Frontal cortex (tissue), 4 donors: Measurements from ENCODE around the gene CPSF4. TPM values are rescaled to one million over a fixed set of nuclear protein-coding genes. Genes with fewer than 3 reads are reported as not detected.

Experiments
- DNase-seq, 2 donors: peaks; one replicate each; pipeline ENCODE4 v3.0.0; 2012; ENCODE audit warnings: low spot score in 2 of 2
- FAIRE-seq: peaks from 2 replicates; lab custom pipeline; 2012; peaks lifted over from hg19 to GRCh38; lab: Jason Lieb, UNC
- total RNA-seq: library from RNA; depleted of rRNA; stranded (reverse); fragments of >200 nt; gene quantifications from one replicate; pipeline ENCODE4 v1.2.3, GENCODE V29; 2014
- donor health status: control.
- donor health status: control.
- donor health status: control.

The CPSF4 gene
- total RNA-seq, 1 donor from 2014 or later: 19.6 TPM

DNA sequence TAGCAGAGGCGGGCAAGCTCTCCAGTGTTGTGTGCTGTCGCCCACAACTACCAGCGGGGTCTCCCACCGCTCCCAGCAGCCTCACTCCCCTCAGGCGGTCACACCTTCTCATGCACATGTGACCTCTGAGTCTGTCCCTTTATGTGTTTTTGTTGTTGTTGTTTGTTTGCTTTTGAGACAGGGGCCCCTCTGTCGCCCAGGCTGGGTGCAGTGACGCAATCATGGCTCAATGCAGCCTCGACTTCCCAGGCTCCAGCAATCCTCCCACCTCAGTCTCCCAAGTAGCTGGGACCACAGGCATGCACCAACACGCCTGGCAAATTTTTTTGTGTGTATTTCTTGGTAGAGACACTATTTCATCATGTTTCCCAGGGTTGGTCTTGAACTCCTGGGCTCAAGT is 1.5 kb downstream of the CPSF4 start:
- DNase-seq (no peak), FAIRE-seq (no peak)

DNA sequence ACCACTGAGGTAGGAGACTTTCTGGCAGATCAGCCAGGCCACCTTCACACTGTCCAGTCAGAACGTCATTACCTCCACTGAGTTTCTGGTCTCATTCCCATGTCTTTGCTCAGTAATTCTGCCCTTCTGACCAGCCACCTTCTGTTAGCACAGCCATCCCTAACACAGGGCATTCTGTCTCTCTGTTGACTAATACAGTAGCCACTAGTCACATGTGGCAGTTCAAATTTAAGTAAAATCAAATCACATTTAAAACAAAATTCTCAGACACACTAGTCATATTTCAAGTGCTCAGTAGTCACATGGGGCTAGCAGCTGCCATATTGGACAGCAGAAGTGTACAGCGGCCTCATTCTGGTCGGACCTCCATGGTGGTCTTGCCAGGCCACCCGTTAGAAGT is 7.4 kb downstream of the CPSF4 start:
- FAIRE-seq (no peak), DNase-seq (no peak)

GRCh38 chr7:99447943-99448342 is 9.2 kb downstream of the CPSF4 start:
- FAIRE-seq: no peak
- DNase-seq: no peak

DNA sequence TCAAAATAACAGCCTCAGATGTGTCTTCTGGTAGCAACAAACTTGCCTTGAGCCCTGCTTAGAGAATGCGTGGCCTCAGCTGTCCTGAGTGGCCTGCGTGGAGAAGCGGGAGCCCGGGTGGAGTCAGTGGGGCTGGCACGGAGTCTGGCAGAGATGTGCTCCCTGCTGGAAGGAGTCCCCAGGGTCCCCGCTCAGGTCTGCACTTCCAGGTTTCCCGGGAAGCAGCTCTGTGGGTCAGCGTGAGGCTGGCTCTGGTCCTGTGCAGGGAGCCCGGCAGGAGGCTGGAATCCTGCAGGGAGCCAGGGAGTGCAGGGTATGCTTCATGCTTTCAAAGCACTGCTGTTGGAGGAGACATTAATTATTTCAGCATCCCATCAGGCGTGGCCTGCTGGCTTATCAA is 10.1 kb downstream of the CPSF4 start:
- no peak for DNase-seq
- FAIRE-seq: no peak

DNA sequence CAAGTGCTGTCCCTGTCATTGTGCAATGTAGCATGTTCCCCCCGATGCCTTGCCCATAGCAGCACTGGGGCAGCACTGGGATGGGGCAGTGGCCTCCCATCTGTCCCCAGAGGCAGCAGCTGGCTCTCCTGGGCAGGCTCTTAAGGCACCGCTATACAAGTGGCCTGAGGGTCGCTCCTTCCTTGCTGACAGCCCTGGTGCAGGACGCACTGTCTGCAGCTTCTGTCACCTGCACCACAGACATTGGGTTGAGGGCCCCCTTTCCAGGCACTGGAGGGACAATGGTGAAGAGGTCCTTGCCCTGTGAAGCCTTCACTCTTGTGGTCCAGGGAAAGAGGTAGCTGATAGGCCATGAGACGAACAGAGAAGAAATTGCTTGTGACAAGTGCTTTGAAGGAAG is 10.6 kb downstream of the CPSF4 start:
- no peak for DNase-seq
- FAIRE-seq: no peak

DNA sequence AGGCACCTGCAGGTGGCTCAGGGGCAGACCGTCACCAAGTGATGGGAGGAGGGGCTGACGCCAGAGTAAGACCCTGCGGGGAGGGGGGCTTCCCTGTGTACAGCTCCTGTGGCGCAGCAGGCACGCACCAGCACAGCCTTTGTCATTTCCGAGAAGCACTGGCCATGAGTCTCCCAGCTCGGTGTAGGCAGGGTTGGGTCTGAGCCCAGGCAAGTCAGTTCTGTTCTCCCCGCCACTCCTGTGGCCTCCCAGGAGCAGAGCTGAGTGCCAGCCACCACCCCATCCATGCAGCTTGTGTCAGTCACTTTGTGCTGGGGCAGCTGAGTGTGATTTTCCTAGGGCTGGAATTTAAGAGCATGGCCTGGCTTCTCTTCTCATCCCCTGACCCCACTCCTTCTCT is 13.2 kb downstream of the CPSF4 start:
- FAIRE-seq (no peak), DNase-seq (peak in 1 of 2 donors; percentile 51)

DNA sequence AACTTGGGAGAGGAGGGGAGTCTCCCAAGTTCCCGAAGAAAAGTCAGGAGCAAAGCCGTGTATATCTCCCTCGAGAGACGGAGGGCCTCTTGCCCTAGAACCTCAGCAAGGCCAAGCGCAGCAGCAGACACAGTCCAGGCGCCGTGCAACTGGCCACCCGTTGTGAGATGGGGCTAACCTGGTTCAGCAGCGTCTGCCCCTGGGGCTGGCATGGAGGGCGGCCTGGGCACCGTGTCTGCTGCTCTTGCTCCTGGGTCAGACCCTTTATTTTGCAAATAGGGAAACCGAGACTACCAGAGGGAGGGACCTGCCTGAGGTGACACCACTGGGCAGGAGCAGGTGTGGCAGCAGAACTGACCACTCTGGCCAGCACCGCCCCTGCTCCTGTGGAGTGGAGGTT is 13.8 kb downstream of the CPSF4 start:
- no peak for FAIRE-seq

GRCh38 chr7:99453105-99453504 is 14.4 kb downstream of the CPSF4 start:
- FAIRE-seq: no peak
- DNase-seq: no peak

More for the DNA sequence above, 13.8 kb downstream of the CPSF4 start:
- DNase-seq: no peak

DNA sequence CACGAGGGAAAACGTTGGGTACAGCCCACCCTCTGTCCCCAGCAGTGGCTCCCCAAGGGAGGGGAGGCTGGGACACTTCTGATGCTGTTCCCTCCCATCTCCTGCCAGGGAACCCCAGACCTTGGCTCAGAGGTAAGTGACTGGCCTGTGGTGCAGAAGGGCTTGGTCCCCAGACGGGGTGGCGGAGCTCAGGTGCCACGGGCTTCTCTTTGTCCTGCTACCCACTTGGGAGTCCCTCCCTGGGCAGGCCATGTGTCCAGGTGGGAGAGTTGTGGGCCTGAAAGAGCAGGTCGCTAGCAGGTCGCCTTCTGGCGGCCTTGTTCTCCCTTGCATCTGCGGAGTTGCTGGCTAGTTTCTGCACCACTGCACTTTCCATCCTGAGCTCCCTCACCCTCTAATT is 17.1 kb downstream of the CPSF4 start:
- DNase-seq: no peak
- FAIRE-seq: no peak

GRCh38 chr7:99456288-99456687 is 17.5 kb downstream of the CPSF4 start:
- no peak for FAIRE-seq
- no peak for DNase-seq

GRCh38 chr7:99457050-99457649 is 18.4 kb downstream of the CPSF4 start:
- no peak for FAIRE-seq
- DNase-seq: no peak

DNA sequence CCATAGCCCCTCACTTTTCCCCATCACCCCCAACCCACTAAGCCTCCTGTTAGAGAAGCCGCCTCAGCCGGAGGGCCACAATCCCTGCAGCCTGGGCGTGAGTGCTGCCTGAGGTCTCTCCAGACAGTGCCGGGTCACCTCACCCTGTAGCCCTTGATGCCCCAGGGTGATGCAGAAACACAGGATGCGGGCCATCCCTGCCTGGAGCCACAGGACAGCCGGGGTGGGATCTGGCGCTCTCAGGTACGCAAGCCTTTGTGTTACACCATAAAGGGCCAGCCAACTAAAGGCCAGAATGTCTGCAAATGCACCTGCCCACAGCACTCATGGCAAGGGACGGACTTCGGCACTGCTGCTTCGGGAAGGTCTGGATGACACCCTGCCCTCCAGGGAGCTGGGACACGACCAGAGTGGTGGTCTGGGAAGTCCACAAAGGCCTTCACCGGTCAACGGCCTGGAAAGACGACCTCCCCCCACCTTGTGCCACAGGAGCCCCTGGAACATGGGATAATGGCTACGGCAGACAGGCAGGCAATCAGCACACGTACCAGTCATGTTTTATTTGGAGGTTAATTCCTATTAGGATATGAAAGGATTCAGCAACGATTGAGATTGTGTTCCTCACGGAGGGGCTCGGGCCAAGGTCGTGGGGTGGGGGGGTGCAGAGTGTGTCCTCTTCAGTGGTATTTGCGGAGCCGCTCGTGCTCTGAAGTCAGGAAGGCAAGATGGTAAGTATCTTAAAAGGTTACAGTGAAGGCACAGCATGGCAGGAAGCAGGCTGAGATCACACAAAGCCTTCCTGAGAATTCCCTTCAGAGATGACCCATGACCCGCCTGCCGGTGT is 19.1 kb downstream of the CPSF4 start:
- no peak for FAIRE-seq
- no peak for DNase-seq

- DNase-seq (no peak), FAIRE-seq (no peak)
These were observed 20.3 kb downstream of the CPSF4 start for GRCh38 chr7:99459087-99459486.

DNA sequence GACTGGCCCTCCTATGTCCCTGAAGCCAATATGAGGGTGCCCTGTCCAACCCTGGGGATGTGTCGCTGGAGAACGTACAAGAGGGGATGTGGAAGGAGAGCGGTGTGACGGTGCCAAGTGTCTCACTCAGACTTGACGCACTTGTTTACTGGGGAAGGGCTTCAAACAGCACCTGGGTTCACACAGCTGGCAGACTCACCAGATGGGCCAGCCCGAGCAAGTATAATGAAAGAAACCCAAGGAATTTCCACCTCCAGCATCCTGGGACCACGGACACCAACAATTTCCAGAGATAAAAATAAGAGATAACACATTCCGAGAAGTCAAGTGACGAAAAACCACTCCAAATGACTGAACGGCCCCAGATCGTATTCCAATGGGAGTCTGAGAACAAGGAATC is 21.9 kb downstream of the CPSF4 start:
- no peak for DNase-seq
- no peak for FAIRE-seq

GRCh38 chr7:99461221-99461620 is 22.5 kb downstream of the CPSF4 start:
- FAIRE-seq: no peak
- DNase-seq: no peak

DNA sequence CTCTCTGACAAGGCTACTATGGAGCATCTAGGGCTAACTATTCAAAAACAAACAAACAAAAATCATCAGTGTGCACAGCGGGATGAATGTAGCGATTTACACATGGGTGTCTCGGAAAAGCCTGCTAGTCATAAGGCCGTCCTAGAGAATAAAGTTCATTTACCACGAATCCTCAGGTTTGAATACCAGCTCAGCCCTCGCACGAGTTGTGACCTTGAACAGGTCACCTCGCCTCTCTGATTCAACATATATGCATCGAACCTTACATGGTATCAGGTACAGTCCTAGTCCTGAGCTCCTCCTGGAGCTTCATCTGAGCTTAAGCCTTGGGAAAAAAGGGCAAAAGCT is 26.7 kb downstream of the CPSF4 start:
- FAIRE-seq (no peak), DNase-seq (no peak)

DNA sequence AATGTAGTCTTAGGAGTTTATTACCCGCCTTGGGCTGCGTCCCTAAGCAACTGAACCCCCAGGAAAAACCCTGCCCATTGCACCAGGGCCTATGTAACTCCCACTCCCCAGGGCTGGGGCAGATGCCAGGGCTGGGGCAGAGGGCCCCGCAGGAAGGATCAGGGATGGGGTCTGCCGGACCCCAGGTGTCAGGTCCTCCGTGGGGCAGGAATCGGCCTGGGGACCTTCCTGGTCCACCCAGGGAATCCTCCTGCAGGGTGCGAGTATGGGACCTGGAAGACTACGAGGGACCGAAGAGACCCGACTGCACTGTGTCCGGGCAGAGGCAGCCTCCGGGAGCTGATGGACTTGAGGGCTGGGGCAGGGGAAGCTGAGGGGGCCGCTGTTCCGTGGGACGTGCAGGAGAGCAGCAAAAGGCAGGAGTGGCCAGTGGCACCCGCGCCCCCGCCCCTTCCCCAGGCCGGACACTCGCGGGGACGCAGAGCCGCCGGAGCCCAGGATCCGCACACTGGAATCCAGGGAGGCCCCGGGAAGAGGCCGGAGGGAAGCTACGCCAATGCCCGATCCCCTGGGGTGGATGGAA is 29.7 kb downstream of the CPSF4 start:
- DNase-seq (no peak), FAIRE-seq (no peak)

- no peak for FAIRE-seq
- no peak for DNase-seq
These were observed 30.8 kb downstream of the CPSF4 start for GRCh38 chr7:99469381-99470065.

DNA sequence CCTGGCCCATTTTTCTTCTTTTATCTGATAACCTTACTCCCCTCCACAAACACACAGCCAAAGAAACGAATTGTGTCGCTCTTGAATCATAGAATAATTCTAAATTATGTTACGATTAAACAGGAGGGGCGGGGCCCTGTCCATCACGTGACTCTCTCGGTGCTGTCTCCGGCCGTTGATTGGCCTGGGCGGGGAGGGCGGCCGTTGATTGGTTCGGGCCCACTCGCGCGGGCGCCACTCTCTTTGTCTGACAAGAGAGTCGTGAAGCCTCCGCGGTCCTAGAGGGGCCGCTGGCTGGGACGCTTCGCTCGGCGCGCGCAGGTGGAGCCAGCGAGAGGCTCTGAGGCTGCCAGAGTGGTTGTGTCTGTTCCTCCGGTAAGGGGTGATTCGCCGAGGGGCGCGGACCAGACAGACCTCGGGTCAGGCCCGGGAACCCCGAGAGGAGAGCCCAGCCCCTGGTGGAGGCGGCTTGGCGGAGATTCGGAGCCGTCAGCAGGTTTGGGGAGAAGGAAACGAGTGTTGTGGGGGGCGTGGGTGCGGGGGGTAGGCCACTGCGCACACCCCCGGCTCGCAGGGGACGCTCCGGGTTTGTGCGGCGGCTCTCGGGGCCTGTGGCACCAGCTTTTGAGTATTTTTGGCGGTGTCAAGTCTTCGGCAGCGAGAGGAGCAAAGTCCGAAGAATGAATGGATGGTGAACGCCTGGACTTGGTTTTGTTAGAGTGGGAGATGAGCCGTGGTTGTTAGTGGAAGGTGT is 34.0 kb downstream of the CPSF4 start, which contains the start of gene ZNF789:
Gene ZNF789 (plus strand): TSS at position 330 of the 754 bp plus-strand sequence. CDS start 3,567 bp downstream, outside the sequence.
- peak; percentile 85 for FAIRE-seq
- peak; percentile 99 for DNase-seq

- FAIRE-seq (no peak), DNase-seq (peak in 1 of 2 donors; percentile 58)
These were observed 34.5 kb downstream of the CPSF4 start for GRCh38 chr7:99473315-99473596.
